ENCODE data around the gene KRTAP2-3.
"Not testable (repeated sequence)": the region's sequence is repeated elsewhere in the genome, so short reads cannot be mapped to it uniquely, and the experiment has no call there.

KRTAP2-3 gene

GRCh38 chr17:41067281-41067680, 7.4 kb upstream of the KRTAP2-3 start:
- DNase-seq (ENCODE audit: low spot score): no peak

DNA sequence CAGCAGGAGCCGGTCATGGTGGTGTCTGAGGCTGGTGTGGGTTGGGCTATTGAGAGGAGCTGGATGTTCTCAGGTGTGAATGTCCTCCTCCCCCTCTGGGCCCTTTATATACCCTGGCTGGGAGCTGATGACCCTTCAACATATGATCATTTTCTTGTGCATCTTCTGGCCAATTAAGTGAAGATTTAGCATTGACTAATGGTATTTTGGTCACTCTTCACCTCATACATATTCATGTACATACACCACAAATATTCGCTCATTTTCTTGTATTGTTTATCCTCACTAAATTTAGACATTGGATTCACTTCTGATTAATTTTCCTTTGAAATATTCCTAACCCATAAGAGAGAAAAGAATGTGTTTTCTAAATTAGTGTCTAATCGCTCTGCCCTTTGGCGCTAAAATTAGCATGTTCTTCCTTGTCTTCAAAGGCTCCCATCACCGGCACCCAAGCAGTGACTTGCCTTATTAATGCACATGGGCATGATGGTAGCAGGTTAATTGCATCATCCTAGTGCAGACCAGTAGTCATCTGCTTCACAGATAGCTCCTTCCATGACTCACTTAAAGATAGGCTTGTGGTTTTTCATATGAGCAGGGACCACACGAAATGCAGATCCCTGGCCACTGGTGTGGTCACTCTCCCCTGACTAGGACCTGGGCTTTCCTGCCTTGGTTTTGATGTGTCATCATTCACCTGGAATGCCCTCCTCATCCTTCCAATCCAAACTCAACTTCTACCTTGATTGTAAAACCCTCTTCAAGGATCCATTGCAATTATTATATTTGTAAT, 6.1 kb upstream of the KRTAP2-3 start, which contains the start of gene KRTAP2-4:
Gene KRTAP2-4 (minus strand): TSS at position 51 of the 796 bp plus-strand sequence. CDS start 34 bp downstream, at position 17.
- no peak for DNase-seq (ENCODE audit: low spot score)

DNA sequence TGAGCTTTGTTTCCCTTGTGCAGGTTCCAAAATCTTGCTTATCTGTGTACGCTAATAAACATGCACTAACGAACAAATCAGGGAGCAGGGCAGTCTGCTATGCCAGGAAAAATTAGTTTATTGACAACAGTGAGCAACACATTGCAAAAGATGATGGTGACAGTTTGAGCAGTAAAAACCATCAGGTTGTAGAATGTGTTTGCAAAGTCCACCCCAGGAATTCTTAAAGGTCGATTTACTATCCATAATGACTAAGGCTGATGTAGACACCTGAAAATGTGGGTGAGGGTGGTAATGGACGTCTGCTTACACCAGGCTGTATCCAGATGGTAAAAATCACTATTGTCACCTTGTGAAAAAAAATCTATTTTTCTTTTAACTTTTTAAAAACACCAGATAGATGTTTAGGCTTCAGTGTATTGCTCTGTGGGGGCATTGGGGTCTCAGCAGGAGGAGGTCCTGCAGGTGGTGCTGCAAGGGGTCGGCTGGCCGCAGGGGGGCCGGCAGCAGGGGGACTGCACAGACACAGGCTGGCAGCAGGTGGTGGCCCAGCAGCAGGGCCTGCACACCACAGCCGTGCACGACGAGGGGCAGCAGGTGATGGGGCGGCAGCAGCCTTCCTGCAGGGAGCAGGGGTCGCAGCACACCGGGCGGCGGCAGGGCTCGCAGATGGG, 5.2 kb upstream of the KRTAP2-3 start:
- DNase-seq (ENCODE audit: low spot score): not testable (repeated sequence)

DNA sequence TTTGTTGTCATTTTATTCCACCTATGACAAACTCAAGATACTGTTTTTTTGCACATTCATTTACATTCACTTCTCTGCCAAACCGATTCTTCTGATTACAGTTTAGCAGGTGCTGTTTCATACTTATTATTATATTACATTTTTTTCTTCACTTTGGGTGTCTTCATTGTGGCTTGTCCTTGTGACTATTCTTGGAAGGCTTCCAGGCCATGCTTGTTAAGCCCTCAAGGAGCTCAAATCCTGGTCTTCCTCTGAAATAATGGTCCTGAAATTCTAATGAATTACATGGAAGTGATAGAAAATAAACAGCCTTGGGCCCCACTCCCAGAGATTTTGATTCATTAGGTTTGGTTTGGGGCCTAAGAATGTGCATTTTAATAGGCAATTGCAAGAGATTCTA, 4.4 kb upstream of the KRTAP2-3 start:
- DNase-seq (ENCODE audit: low spot score): no peak

DNA sequence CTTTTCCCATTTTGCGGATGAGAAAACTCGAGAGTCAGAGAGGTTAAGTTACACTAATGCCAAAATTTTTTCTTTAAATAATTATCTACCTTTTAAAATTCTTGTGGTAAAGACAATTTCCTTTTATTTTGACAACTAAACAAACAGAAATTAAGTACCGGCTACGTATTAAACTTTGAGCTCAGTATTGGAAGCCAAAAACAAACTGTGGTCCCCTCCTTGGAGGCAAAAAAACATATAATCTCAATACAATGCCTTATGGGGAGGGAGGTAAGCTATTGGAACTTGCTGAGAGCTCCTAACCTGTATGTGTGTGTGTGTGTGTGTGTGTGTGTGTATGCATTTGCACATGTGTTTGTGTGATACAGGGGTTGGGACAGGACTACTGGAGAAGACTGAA, 3.5 kb upstream of the KRTAP2-3 start:
- no peak for DNase-seq (ENCODE audit: low spot score)

GRCh38 chr17:41061964-41062363, 2.0 kb upstream of the KRTAP2-3 start:
- no peak for DNase-seq (ENCODE audit: low spot score)

- DNase-seq (ENCODE audit: low spot score): not testable (repeated sequence)
Observed at GRCh38 chr17:41059276-41060051, 450 bp downstream of the KRTAP2-3 start.

GRCh38 chr17:41058741-41059140, 1.2 kb downstream of the KRTAP2-3 start:
- DNase-seq (ENCODE audit: low spot score): no peak

- DNase-seq (ENCODE audit: low spot score): no peak
Observed at GRCh38 chr17:41057547-41057946, 2.4 kb downstream of the KRTAP2-3 start.

DNA sequence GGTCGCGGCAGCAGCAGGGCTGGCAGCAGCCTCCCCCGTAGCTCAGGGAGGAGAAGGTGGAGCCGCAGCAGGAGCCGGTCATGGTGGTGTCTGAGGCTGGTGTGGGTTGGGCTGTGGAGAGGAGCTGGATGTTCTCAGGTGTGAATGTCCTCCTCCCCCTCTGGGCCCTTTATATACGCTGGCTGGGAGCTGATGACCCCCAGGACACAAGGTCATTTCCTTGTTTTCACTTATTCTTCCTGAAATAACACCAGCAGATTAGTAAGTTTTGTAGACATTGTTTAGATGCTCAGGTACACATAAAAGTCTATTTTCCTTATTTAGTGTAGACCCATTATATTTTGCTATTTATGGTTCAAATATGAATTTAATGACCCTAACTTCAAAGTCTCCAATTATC, 4.8 kb downstream of the KRTAP2-3 start, which contains the start of gene KRTAP2-2:
Gene KRTAP2-2 (minus strand): TSS at position 101 of the 400 bp plus-strand sequence. CDS start 19 bp downstream, at position 82.
- DNase-seq (ENCODE audit: low spot score): not testable (repeated sequence)

DNA sequence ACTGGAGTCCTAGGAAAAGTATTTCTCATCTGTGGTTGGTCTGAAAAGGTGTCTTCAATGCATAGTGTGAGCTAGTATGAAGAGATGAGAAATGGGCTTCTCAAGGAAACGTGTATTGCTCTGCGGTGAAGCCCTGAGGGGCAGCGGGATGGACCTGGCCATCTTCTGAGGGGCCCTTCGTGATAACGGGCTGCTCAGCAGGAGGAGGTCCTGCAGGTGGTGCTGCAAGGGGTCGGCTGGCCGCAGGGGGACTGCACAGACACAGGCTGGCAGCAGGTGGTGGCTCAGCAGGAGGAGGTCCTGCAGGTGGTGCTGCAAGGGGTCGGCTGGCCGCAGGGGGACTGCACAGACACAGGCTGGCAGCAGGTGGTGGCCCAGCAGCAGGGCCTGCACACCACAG, 5.4 kb downstream of the KRTAP2-3 start:
- not testable (repeated sequence) for DNase-seq (ENCODE audit: low spot score)

DNA sequence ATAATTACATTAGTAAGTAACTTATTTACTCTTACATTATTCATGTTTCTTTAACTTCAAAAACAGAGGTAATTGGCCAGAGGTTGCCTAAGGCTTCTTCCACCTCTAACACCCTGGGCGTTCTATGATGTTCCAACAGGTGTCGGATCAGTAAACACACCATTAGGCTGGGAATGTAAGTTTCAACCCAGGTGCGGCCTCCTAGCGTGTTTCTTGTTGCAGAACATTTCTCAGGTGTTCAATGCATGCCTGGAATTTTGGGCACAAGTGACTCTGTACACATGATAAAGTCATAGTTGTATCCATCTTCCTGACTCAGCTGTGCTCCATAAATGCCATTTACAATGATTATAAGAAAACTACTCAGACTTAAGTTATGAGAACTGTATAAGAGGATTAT, 5.9 kb downstream of the KRTAP2-3 start:
- DNase-seq (ENCODE audit: low spot score): no peak

GRCh38 chr17:41052566-41052965, 7.3 kb downstream of the KRTAP2-3 start:
- DNase-seq (ENCODE audit: low spot score): no peak

DNA sequence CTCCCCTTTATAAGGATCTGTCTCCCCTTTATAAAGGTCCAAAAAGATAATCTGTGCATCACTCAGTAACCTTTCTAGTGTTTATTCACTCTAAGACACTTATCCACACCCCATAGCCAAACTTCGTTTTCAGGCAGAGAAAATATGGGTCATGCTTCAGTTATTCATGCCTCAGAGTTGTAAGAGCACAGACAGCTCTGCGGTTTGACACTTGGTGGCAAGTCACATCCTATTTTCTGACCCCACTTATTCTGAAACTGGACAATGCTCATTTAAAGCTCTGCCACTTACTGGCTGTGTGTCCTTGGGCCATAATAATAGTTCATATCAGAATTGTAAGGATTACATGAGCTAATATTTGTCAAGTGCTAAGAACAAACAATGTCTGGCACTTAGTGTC, 10.8 kb downstream of the KRTAP2-3 start:
- DNase-seq (ENCODE audit: low spot score): no peak

DNA sequence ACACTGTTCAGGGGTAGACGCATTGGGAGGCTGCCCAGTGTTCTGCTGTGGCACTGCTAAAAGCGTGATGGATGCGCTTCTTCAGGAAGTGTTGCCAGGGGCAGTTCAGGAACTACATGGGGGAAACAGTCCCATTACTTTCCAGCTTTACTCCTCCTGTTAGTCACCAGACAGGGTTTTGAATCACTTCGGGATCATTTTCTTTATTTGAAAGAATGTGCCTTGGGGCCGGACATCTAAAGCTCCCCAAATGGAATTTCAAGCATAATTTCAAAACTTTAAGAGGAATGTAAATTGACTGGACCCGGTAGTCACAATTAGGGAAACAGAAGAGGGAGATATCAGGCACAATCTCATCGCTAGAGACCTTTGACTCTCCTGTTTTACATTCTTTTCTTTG, 11.5 kb downstream of the KRTAP2-3 start:
- DNase-seq (ENCODE audit: low spot score): no peak

- not testable (repeated sequence) for DNase-seq (ENCODE audit: low spot score)
Observed at GRCh38 chr17:41046735-41047465, 13.0 kb downstream of the KRTAP2-3 start, which contains the start of gene KRTAP2-1. Gene KRTAP2-1 (minus strand): TSS chr17:41047316. CDS start chr17:41047267, 49 bp downstream.

DNA sequence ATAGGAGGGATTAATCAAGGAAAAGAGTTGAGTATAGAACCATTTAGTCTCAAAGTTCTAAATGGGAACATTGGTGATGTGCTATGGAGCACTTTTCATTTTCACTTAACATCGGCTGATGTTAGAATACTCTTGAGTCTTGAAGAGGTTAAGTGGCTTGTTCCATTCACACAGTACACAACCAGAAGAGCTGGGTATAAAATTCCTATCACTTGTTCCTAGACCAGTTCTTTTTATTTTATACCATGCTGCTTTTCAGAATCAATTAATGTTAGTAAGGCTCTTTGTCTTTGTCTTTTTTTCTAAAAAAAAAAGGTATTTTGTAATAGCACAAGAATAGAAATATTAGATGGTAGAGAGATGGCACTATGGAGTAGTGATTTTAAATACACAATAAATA, 17.0 kb downstream of the KRTAP2-3 start:
- DNase-seq (ENCODE audit: low spot score): no peak

GRCh38 chr17:41040783-41041571, 18.9 kb downstream of the KRTAP2-3 start, which contains the start of gene KRTAP1-1:
Gene KRTAP1-1 (minus strand): TSS chr17:41041450. CDS start chr17:41041397, 53 bp downstream.
- DNase-seq (ENCODE audit: low spot score): not testable (repeated sequence)

DNA sequence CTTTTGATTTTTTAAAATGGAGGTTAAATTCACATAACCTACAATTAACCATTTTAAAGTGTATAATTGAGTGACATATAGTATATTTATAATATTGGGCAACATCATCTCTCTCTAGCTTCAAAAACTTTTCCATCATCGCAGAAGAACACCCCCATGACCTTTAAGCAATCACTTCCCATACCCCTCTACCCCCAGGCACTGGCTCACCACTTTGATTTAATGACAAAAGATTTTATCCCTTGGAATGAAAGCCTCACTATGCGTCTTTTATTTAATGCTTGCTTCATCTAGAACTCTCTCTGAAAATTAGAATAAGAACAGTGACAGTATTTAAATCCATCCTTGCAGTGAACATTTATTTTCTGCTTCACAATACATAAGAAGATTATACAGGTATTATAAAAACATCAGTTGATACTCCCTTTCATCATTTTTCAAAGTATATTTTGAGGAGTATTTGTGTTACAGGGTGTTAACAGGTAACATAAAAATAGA, 22.0 kb downstream of the KRTAP2-3 start:
- DNase-seq (ENCODE audit: low spot score): no peak

DNA sequence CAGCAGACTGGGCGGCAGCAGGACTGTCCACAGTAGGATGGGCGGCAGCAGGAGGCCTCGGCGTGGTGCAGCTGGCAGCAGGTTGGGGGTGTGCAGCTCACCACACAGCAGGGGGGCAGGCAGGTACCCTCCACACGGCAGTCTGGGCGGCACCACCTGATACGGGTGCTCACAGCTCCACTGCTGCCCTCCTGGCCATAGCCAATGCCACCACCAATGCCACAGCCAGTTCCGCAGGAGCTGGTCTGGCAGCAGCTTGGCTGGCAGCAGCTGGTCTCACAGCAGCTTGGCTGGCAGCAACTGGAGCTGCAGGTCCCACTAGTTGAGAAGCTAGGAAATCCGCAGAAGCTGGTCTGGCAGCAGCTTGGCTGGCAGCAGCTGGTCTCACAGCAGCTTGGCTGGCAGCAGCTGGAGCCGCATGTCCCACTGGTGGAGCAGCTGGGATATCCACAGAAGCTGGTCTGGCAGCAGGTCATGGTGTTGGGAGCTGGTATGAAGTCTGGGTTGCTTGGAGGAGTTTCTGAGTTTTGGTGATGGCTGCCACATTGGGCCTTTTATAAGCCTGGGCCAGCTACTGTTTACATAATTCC, 25.5 kb downstream of the KRTAP2-3 start, which contains the start of gene KRTAP1-3:
Gene KRTAP1-3 (minus strand): TSS at position 529 of the 590 bp plus-strand sequence. CDS start 53 bp downstream, at position 476.
- not testable (repeated sequence) for DNase-seq (ENCODE audit: low spot score)

All from CD4-positive, alpha-beta T cell treated with Interleukin-2 at 100 ng/mL for 4 hours (primary cell).